GM19238 (cell line): ENCODE data around the gene BMPR2.
"Not testable (repeated sequence)": the region's sequence is repeated elsewhere in the genome, so short reads cannot be mapped to it uniquely, and the experiment has no call there.

ENCODE experiments used
- DNase-seq: peaks from one replicate; pipeline ENCODE4 v3.0.0; 2011; ENCODE audit warnings: low spot score; ENCODE audit not compliant: insufficient read length

BMPR2 gene

GRCh38 chr2:202519453-202519852, 143.3 kb downstream of the BMPR2 start:
- DNase-seq, result no peak

GRCh38 chr2:202521470-202521869, 145.3 kb downstream of the BMPR2 start:
- no peak for DNase-seq

- no peak for DNase-seq
These were observed 153.3 kb downstream of the BMPR2 start for GRCh38 chr2:202529389-202529788.

- no peak for DNase-seq
These were observed 153.9 kb downstream of the BMPR2 start for GRCh38 chr2:202530038-202530437.

DNA sequence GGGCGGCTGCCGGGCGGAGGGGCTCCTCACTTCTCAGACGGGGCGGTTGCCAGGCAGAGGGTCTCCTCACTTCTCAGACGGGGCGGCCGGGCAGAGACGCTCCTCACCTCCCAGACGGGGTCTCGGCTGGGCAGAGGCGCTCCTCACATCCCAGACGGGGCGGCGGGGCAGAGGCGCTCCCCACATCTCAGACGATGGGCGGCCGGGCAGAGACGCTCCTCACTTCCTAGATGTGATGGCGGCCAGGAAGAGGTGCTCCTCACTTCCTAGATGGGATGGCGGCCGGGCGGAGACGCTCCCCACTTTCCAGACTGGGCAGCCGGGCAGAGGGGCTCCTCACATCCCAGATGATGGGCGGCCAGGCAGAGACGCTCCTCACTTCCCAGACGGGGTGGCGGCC, 159.2 kb downstream of the BMPR2 start:
- not testable (repeated sequence) for DNase-seq

- DNase-seq, result no peak
These were observed 165.0 kb downstream of the BMPR2 start for GRCh38 chr2:202541137-202541536.

GRCh38 chr2:202542142-202542541, 166.0 kb downstream of the BMPR2 start:
- DNase-seq, result no peak

- no peak for DNase-seq
These were observed 169.4 kb downstream of the BMPR2 start for GRCh38 chr2:202545523-202545922.

DNA sequence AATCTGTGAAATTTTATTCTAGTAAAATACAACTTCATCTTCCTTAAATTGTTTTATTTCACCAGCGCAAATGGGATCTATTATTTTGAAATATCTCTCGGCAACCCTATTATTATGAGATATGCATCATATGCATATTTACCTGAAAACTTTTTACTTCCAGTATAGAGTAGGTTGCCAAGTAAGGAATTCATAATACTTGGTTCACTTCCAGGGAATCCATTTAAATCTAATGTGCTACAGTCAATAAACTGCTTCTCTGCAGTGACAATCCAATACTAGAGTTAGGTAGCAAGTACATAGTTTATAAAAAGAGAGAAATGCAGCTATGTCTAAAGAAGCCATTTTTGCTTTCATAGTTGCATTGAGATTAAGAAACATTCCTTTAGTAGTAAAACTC, 169.8 kb downstream of the BMPR2 start:
- DNase-seq, result no peak

DNA sequence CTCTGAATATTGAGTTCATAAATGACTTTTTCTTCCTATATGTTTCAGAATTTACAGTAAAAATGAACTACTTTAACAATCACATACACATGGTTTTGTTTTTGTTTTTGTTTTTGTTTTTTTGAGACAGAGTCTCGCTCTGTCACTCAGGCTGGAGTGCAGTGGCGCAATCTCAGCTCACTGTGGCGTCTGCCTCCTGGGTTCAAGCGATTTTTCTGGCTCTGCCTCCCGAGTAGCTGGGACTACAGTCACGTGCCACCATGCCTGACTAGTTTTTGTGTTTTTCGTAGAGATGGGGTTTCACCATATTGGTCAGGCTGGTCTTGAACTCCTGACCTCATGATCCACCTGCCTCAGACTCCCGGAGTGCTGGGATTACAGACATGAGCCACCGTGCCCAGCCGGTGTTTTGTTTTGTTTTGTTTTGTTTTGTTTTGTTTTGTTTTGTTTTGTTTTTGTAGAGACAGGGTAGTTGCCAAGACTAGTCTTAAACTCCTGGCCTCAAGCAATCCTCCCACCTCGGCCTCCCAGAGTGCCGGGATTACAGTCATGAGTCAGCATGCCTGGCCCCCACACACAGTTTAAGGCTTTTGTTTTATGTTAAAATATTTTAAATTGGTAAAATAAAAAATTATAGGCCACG, 170.5 kb downstream of the BMPR2 start:
- DNase-seq, result not testable (repeated sequence)

- DNase-seq, result no peak
These were observed 172.1 kb downstream of the BMPR2 start for GRCh38 chr2:202548240-202548639.

DNA sequence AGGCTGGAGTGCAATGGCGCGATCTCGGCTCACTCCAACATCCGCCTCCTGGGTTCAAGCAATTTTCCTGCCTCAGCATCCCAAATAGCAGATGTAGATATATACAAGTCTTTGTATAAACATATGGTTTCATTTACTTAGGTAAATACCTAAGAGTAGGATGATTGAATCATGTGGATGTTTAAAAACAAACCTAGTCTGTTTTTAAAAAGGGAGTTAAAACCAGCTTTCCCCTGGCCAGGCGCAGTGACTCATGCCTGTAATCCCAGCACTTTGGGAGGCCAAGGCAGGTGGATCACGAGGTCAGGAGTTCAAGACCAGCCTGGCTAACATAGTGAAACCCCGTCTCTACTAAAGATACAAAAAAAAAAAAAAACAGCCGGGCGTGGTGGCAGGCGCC, 174.9 kb downstream of the BMPR2 start:
- not testable (repeated sequence) for DNase-seq

DNA sequence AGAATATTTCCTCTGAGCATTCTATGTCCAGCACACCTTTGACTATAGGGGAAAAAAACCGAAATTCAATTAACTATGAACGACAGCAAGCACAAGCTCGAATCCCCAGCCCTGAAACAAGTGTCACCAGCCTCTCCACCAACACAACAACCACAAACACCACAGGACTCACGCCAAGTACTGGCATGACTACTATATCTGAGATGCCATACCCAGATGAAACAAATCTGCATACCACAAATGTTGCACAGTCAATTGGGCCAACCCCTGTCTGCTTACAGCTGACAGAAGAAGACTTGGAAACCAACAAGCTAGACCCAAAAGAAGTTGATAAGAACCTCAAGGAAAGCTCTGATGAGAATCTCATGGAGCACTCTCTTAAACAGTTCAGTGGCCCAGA, 179.2 kb downstream of the BMPR2 start:
- DNase-seq, result no peak

GRCh38 chr2:202560200-202560599, 184.1 kb downstream of the BMPR2 start:
- no peak for DNase-seq

DNA sequence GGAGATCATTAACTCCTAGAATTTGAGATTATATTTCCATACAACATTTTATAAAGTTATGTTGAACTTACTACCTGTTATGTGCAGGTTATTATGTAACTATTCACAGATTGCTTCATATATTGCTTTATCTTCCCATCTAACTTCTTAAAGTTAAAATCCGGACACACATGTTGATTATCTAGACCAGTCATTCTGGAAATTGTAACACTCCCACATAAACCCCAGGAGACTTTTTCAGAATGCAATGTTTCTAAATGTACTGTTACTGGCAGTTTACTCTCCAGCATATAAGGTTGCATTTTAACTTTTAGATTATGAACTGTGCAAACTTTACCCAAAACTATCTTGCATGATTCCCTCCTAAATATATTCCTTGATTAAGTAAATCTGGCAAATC, 188.1 kb downstream of the BMPR2 start:
- no peak for DNase-seq

DNA sequence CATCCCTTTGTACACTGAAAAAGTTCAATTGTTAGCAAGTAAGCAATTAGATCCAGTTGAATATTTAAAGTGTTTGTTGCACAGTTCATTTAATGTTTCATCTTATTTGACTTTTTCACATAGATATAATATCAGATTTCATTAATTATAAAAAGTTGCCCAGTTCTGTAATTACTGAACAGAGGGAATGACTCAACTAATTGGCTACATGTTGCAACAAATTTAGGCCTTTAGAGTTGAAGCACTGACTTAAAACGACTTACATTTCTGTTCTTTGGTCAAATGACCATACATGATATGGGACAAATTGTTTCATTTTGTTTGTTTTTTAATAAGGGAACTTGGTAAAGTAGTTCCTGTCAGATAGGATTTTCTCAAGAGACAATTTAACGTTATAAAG, 190.2 kb downstream of the BMPR2 start:
- no peak for DNase-seq

DNA sequence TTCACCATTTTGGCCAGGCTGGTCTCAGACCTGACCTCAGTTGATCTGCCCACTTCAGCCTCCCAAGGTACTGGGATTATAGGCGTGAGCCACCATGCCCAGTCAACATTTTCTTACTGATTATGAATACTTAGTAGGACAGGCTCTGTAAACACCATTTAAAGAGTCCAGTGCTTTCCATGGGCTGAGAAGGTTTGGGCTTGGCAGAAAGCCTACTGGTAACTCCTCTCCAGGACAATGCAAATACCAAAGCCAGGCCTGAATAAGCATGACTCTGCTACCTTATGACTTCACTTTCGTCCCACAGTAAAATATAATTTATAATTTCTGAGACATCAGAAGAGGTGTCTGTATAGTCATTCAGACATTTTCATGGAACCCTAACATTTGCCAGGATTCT, 198.4 kb downstream of the BMPR2 start:
- DNase-seq, result no peak

DNA sequence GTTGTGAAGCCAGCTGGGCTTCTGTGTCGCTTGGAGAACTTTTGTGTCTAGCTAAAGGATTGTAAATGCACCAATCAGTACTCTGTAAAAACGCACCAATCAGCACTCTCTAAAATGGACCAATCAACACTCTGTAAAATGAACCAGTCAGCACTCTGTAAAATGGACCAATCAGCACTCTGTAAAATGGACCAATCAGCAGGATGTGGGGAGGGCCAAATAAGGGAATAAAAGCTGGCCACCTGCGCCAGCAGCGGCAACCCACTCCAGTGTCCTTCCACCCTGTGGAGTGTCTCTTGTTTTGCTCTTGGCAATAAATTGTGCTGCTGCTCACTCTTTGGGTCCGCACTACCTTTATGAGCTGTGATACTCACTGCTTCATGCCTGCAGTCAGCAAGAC, 199.1 kb downstream of the BMPR2 start:
- not testable (repeated sequence) for DNase-seq

DNA sequence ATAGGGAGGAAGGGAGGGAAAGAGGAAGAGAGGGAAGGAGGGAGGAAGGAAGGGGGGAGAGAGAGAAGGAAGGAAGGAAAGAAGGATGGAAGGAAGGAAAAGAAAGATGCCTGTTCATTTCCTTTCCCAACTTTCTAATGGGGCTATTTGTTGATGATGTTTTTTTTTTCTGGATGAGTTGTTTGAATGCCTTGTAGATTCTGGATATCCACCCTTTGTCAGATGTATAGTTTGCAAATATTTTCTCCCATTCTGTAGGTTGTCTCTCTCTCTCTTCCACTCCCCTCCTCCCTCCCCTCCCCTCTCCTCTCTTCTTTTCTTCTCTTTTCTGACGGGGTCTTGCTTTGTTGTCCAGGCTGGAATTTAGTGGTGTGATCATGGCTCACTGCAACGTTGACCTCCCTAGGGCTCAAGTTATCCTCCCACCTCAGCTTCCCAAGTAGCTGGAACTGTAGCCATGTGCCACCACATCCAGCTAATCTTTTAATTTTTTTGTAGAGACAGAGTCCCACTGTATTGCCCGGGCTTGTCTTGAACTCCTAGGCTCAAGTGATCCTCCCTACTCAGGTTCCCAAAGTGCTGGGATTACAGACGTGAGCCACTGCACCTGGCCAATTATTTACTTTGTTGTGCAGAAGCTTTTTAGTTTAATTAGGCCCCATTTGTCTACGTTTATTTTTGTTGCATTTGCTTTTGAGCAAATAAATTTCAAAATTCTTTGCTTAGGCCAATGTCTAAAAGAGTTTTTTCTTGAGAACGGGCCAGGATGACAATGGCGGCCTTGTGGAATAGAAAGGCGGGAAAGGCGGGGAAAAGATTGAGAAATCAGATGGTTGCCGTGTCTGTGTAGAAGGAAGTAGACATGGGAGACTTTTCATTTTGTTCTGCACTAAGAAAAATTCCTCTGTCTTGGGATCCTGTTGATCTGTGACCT, 201.4 kb downstream of the BMPR2 start:
- no peak for DNase-seq

GRCh38 chr2:202582846-202583245, 206.7 kb downstream of the BMPR2 start:
- DNase-seq, result not testable (repeated sequence)

GRCh38 chr2:202583709-202584219, 207.6 kb downstream of the BMPR2 start:
- DNase-seq, result no peak
